ENCODE data around the gene ARMC12.

DNA sequence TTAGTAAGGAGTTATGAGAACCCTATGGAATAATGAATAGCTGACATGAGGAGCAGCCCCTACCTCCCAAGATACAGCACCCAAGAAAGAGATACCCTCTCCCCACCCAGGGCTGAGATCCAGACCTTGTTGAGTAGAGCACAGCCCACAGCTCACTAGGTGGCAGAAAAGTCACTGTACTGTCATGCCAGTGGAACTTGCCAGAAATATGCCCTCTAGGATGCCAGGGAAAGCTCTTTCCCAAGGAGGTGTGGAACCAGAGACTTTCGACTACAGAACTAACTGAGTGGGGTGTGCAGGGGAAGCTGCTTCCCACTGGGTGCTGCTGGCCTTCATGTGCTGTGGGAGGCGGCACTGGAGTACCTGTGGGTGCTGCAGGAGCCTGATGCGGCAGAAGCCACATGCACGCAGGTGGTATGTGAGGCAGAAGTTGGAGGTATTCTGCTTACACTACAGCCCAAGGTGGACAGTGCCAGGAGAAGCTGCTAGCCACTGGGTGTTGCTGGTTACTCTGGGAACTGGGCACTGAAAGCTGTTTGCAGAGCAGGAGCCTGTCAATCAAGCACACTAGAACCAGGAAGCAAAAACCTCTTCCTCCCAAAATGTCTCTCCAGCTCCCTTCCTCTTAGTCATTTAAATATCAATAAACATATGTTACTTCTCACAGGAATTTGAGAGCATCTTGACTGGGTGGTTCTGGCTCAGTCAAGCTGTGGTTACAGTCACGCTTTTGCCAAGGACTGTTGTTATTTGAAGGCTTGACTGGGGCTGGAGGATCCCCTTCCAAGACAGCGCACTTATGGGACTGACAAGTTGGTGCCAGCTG is 17.8 kb downstream of the ARMC12 start:
- TF ChIP-seq CTCF (optimal IDR thresholded peaks at IDR 0.05 in 1 of 3, IDR thresholded peaks at IDR 0.05 in 1 of 3, conservative IDR thresholded peaks at IDR 0.05 in 1 of 3; ENCODE audit: extremely low read depth in 1 of 3, insufficient read depth in 2 of 3, low read length in 3 of 3): peak in 1 of 3 experiments; percentile 46
- no peak for TF ChIP-seq EZH2 (IDR thresholded peaks at IDR 0.05; ENCODE audit: low read length)
